Body of pancreas (tissue), 4 donors: ENCODE data around the gene PTGS1.

ENCODE experiments used
- CTCF ChIP-seq, 7 experiments: fragments of 450-650 bp in 4 of 7; fragments of 200-600 bp in 3 of 7; sonication (generic) in 3 of 7; IDR thresholded peaks; one replicate each; pipeline ENCODE4 v1.5.1; 2016 to 2019; ENCODE audit warnings: antibody characterized with exemption in 7 of 7
- POLR2A ChIP-seq, 3 donors: fragments of 450-650 bp; IDR thresholded peaks; one replicate each; pipeline ENCODE4 v1.6.1; 2016; ENCODE audit warnings: antibody characterized with exemption in 3 of 3, mild to moderate bottlenecking in 2 of 3

- no peak for TF ChIP-seq CTCF (IDR thresholded peaks at IDR 0.05)
- no peak for TF ChIP-seq POLR2A (IDR thresholded peaks at IDR 0.05)
Observed at GRCh38 chr9:122380293-122380692, 9.5 kb downstream of the PTGS1 start.
